Hepatocyte (in vitro differentiated cells): ENCODE measurements around the gene DOCK3. TPM values are rescaled to one million over a fixed set of nuclear protein-coding genes. Genes with fewer than 3 reads are reported as not detected.

Experiments
- DNase-seq: peaks from one replicate; pipeline ENCODE4 v3.0.0-alpha.2; 2016; ENCODE audit warnings: low spot score
- H2AFZ ChIP-seq: fragments of 200-600 bp; sonication (generic); 2 replicates; pipeline ENCODE4 v1.6.0; 2016; ENCODE audit warnings: antibody characterized with exemption, mild to moderate bottlenecking
- H3K27ac ChIP-seq: fragments of 200-600 bp; sonication (generic); 2 replicates; pipeline ENCODE4 v1.5.1; 2016; ENCODE audit warnings: mild to moderate bottlenecking
- H3K27me3 ChIP-seq: fragments of 200-600 bp; sonication (generic); 2 replicates; pipeline ENCODE4 v1.6.1; 2016
- H3K36me3 ChIP-seq: fragments of 200-600 bp; sonication (generic); replicated peaks from 2 replicates; pipeline ENCODE4 v1.5.1; 2016; ENCODE audit warnings: low read depth; ENCODE audit not compliant: insufficient read depth
- H3K4me1 ChIP-seq: fragments of 200-600 bp; sonication (generic); 2 replicates; pipeline ENCODE4 v1.5.1; 2016; ENCODE audit warnings: mild to moderate bottlenecking, moderate library complexity; ENCODE audit not compliant: insufficient read depth
- H3K4me2 ChIP-seq: fragments of 200-600 bp; sonication (generic); 2 replicates; pipeline ENCODE4 v1.6.0; 2016
- H3K4me3 ChIP-seq: fragments of 200-600 bp; sonication (generic); 2 replicates; pipeline ENCODE4 v1.5.1; 2016; ENCODE audit warnings: mild to moderate bottlenecking
- H3K79me2 ChIP-seq: fragments of 200-600 bp; sonication (generic); 2 replicates; pipeline ENCODE4 v1.6.0; 2017; ENCODE audit warnings: mild to moderate bottlenecking
- H3K9me2 ChIP-seq: fragments of 200-600 bp; sonication (generic); replicated peaks from 2 replicates; pipeline ENCODE4 v1.6.0; 2017; ENCODE audit warnings: mild to moderate bottlenecking; ENCODE audit not compliant: insufficient read depth
- H3K9me3 ChIP-seq: fragments of 200-600 bp; sonication (generic); 2 replicates; pipeline ENCODE4 v1.5.1; 2016; ENCODE audit warnings: low read depth, mild to moderate bottlenecking
- H4K20me1 ChIP-seq: fragments of 200-600 bp; sonication (generic); 2 replicates; pipeline ENCODE4 v1.6.0; 2016; ENCODE audit warnings: mild to moderate bottlenecking; ENCODE audit not compliant: insufficient read depth, poor library complexity, severe bottlenecking
- CTCF ChIP-seq: fragments of 200-600 bp; sonication (generic); IDR thresholded peaks from 2 replicates; pipeline ENCODE4 v1.5.1; 2016; ENCODE audit warnings: antibody characterized with exemption, mild to moderate bottlenecking; ENCODE audit not compliant: poor library complexity
- EZH2 ChIP-seq: fragments of 200-600 bp; sonication (generic); IDR thresholded peaks from 2 replicates; pipeline ENCODE4 v1.6.1; 2016; ENCODE audit warnings: antibody characterized with exemption, mild to moderate bottlenecking, borderline replicate concordance
- EZH2phosphoT487 ChIP-seq: fragments of 200-600 bp; sonication (generic); IDR thresholded peaks from one replicate; pipeline ENCODE4 v1.6.1; 2018; ENCODE audit warnings: antibody characterized with exemption, mild to moderate bottlenecking, low read depth, moderate library complexity; ENCODE audit not compliant: unreplicated experiment, severe bottlenecking
- WGBS: methylation state at CpG from one replicate; pipeline ENCODE4 v1.1.6; 2016; ENCODE audit warnings: low lambda C conversion rate; ENCODE audit errors: missing lambda C conversion rate; 5-methylcytosine and 5-hydroxymethylcytosine counted together
- polyA plus RNA-seq: library from polyadenylated mRNA; unstranded; fragments of >200 nt; fragmentation: Nextera tagmentation; extraction: Ambion mirVana; gene quantifications from 2 replicates; pipeline ENCODE4 v1.2.1, GENCODE V29; 2016
- total RNA-seq: library from RNA; depleted of rRNA; stranded (reverse); fragments of >200 nt; gene quantifications from 2 replicates; pipeline ENCODE4 v1.2.3, GENCODE V29; 2014

The DOCK3 gene
- total and polyA plus RNA-seq, 2 experiments from 2014 or later: 0.77 to 1.6 TPM

GRCh38 chr3:51375136-51375535 lies 700.4 kb downstream of the DOCK3 start:
- H3K4me1 ChIP-seq: no peaks in the 10 kb centered on the region
- H3K27me3 ChIP-seq: no peaks in the 10 kb centered on the region
- no peak overlapping the region for H3K4me3 ChIP-seq
- no peak for DNase-seq
- no peak overlapping the region for H3K4me2 ChIP-seq
- no peaks in the 10 kb centered on the region for H3K9me2 ChIP-seq
- H4K20me1 ChIP-seq: no peaks in the 10 kb centered on the region
- no peak overlapping the region for H3K27ac ChIP-seq
- H3K36me3 ChIP-seq: no peaks in the 10 kb centered on the region
- H3K9me3 ChIP-seq: no peaks in the 10 kb centered on the region
- TF ChIP-seq EZH2phosphoT487 (no peak), CTCF (no peak), EZH2 (no peak)
- no peak overlapping the region for H2AFZ ChIP-seq
- no peaks in the 10 kb centered on the region for H3K79me2 ChIP-seq

DNA sequence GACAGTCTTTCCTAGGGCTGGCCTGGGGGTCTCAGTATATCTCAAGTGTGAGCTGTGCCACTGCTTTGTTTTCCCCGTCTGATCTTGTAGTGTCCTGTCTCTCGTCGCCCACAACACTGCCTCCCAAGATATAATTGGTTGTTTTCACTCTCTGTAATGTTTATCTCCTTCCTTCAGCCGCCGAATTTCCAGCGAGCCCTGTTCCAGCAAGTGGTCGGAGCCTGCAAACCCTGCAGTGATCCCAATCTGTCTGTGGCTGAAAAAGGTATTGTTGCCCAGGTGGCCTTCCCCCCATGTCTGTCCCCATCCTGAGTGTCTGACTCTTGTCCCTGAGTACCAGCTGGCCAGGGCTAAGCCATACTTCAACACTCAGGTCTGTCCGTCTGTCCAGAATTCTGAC lies 700.8 kb downstream of the DOCK3 start:
- WGBS: 75% methylated on average over 8 of the region's 8 CpGs

DNA sequence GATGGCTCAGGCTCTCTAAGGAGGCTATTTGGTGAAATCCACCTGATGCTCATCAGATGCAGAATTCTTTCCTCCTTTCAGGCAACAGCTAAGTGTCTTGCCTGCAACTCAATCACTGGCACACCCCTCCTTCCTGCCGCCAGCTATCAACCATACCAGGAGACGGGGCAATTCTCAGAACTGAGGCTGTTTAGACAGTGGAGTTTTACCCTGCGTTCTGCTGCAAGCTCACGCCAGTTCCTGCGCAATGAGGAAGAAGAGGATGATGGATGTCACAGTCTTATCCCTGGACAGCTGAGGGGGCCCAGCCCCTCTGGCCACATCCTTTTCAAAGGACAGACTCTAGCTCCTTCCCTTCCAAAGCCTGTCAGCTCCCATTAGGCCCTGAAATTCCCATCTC lies 703.3 kb downstream of the DOCK3 start:
- 90% methylated on average over 5 of the region's 5 CpGs for WGBS
- H2AFZ ChIP-seq: no peak overlapping the region
- no peaks in the 10 kb centered on the region for H3K4me1 ChIP-seq
- peaks cover 3% of the 10 kb centered on the region for H3K79me2 ChIP-seq
- H3K27ac ChIP-seq: no peak overlapping the region
- DNase-seq: no peak
- H3K9me2 ChIP-seq: no peaks in the 10 kb centered on the region
- H3K27me3 ChIP-seq: no peaks in the 10 kb centered on the region
- no peaks in the 10 kb centered on the region for H4K20me1 ChIP-seq
- no peak for TF ChIP-seq EZH2
- no peak for TF ChIP-seq EZH2phosphoT487
- no peak for TF ChIP-seq CTCF
- H3K9me3 ChIP-seq: no peaks in the 10 kb centered on the region
- H3K4me2 ChIP-seq: no peak overlapping the region
- H3K4me3 ChIP-seq: no peak overlapping the region
- H3K36me3 ChIP-seq: no peaks in the 10 kb centered on the region

More for the DNA sequence above, 700.8 kb downstream of the DOCK3 start:
- Histone ChIP-seq H3K36me3 (no peaks in the 10 kb centered on the region), H3K9me2 (no peaks in the 10 kb centered on the region), H3K4me1 (no peaks in the 10 kb centered on the region), H3K9me3 (no peaks in the 10 kb centered on the region), H4K20me1 (no peaks in the 10 kb centered on the region), H3K4me2 (no peak overlapping the region), H3K27ac (no peak overlapping the region), H2AFZ (no peak overlapping the region), H3K79me2 (no peaks in the 10 kb centered on the region), H3K27me3 (no peaks in the 10 kb centered on the region), H3K4me3 (no peak overlapping the region)
- no peak for TF ChIP-seq EZH2
- DNase-seq: no peak

- Histone ChIP-seq H4K20me1 (no peaks in the 10 kb centered on the region), H3K4me3 (no peak overlapping the region), H2AFZ (no peak overlapping the region), H3K36me3 (no peaks in the 10 kb centered on the region), H3K79me2 (peaks cover 10% of the 10 kb centered on the region), H3K4me2 (no peak overlapping the region), H3K9me2 (no peaks in the 10 kb centered on the region), H3K27ac (no peak overlapping the region), H3K27me3 (no peaks in the 10 kb centered on the region), H3K4me1 (peaks cover 5% of the 10 kb centered on the region), H3K9me3 (no peaks in the 10 kb centered on the region)
- no peak for DNase-seq
- 97% methylated on average over 2 of the region's 2 CpGs for WGBS
- TF ChIP-seq EZH2 (no peak), EZH2phosphoT487 (no peak), CTCF (no peak)
These were observed 704.0 kb downstream of the DOCK3 start for GRCh38 chr3:51378726-51379125.
